HG03039 (cell line): ENCODE measurements around the gene FUT2.

Experiments
- ATAC-seq: cut with Tn5 transposase; IDR thresholded peaks from one replicate; pipeline ENCODE4 v1.9.1; 2021; ENCODE audit warnings: mild to moderate bottlenecking, moderate library complexity; ENCODE audit not compliant: unreplicated experiment

Gene FUT2

DNA sequence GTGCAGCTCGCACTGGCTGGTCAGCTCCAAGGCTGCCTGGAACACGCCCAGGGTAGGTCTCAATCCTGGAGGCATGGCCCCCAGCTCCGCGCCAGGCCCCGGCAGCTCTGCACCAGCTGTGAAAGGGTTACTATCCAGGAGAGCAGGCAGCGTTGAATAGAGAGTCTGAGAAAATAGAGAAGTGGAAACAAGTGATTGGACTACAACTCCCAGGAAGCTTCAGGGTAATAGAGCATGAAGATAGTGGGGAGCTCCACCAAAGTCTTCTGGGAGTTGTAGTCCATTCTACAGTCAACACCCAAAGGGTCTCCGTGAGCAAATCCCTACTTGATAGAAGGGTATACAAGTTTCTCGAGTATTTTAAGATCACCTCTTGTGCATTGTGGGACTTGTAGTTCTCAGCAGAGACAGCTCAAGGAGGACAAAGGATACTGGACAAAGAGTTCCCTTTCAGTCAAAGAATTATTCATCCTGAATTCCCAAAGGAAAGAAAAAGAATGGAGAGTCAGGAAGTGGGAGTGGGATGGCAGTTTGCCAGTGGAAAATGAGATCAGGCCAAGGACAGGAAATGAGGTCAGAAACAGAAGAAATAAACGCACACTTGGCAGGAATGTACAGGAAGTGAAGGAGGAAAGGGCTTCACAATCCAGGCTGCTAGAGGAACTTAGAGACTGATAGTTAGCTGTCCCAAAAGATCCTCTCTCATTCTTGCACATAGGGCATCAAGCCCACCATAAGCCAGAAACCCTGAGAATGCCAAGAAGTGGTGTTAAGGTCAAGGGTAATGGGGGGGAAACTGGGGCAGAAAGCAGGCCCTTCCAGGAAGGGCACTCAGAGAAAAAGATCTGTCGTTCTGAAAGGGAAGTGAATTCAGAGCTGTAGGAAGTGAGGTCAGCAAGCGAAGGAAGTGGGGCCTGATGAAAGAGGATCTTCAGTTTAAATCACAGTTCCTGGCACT lies 29.3 kb downstream of the FUT2 start:
- ATAC-seq: no peak

DNA sequence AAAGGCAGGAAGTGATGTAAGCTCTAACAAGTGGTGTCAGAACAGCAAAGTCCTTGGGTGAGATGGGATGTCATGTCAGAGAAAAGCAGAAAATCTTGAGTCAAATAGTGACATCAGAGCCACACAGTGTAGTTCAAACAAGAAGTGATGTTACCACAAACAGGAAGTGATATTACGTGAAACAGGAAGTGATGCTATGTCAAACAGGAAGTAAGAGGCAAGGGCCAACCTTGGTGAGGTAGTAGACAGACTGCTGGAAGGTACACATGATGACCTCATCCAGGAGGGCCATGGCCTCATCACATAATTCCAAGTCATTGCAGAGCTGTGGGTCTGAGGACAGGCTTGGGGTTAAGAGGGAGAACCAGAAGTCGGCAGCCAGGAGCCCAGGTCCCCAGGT lies 30.8 kb downstream of the FUT2 start:
- ATAC-seq: no peak

DNA sequence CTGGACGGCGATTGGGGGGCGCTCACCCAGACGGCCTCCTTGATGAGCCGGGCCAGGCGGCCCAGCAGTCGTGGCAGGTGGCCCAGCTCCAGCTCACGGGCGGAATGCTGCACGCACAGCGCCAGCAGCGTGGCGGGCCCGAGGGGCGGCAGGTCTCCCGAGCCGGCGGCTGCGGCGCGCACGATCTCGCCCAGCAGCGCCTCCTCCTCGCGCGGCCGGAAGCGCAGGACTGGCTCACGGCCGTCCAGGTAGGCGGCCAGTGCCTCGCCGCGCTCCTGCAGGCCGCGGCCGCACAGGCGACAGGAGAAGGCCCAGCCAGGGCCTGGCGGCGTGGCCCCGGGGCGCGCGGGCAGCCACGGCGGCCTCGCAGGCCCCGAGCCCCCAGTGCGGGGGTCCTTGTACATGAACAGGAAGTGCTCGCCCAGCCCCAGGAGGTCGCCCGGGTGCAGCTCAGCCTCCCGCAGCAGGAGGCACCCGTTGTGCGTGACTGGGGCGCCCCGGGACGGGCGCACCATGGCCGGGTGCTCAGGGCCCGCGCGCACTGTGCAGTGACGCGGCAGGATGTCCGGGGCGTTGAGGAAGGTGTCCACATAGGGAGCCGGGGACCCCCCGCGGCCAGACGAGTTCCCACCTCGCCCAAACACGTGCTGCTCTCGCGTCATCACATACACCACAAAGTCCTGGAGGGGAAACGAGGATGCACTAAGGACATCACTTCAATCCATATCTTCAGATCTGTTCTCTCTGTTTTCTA lies 33.3 kb downstream of the FUT2 start:
- no peak for ATAC-seq

DNA sequence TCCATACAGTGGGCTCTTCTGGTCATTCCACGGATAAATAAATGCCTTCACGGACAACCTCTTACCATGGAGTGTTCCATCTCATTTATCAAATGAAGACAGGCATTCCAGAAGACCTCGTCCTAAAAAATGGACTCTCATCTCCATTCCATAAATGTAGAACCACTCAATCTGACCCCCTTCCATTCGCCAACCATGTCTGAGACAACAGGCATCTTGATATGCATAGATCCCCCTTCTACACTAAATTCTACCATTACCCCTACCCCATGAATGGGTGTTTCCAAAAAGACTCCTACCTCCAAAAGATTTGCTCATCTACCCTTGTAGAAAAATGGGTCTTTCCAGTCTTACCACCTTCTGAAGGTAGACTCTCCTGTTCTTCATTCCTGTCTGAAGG lies 35.7 kb downstream of the FUT2 start:
- no peak for ATAC-seq

DNA sequence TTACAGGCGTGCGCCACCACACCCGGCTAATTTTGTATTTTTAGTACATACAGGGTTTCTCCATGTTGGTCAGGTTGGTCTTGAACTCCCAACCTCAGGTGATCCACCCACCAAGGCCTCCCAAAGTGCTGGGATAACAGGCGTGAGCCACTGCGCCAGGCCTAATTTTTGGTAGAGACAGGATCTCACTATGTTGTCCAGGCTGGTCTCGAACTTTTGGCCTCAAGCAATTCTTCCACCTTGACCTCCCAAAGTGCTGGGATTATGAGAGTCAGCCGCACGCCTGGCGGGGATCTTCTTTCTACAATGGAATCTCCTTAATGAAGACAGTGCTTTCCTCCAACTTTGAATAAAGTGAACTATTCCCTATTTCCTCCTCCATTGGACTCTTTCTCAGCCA lies 38.9 kb downstream of the FUT2 start:
- ATAC-seq: no peak

DNA sequence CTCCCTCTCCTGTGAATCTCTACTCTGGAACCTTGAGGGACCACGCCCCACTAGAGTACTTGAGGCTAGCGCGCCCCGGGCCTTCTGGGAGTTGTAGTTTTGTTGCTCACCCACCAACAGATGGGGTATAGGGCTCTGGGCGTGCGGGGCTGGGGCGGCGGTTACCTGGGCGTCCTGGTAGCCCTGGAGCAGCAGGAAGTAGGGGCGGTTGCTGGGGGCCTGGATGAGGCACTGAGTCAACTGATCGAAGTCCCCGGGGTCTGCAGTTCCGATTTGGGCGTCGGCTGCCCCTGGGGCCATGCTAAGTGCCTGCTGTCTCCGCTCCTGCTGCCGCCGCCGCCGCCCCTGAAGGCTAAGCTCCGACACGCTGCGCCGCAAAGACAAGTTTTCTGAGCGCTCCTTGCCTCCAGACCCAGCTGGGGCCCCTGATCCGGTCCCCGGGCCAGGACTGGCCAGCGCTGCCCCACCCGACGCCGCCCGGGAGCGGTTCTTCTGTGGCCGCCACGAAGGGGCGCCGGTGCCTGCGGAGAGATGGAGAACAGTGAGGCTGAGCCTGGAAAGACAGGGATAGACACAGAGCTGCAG lies 39.4 kb downstream of the FUT2 start:
- no peak for ATAC-seq

DNA sequence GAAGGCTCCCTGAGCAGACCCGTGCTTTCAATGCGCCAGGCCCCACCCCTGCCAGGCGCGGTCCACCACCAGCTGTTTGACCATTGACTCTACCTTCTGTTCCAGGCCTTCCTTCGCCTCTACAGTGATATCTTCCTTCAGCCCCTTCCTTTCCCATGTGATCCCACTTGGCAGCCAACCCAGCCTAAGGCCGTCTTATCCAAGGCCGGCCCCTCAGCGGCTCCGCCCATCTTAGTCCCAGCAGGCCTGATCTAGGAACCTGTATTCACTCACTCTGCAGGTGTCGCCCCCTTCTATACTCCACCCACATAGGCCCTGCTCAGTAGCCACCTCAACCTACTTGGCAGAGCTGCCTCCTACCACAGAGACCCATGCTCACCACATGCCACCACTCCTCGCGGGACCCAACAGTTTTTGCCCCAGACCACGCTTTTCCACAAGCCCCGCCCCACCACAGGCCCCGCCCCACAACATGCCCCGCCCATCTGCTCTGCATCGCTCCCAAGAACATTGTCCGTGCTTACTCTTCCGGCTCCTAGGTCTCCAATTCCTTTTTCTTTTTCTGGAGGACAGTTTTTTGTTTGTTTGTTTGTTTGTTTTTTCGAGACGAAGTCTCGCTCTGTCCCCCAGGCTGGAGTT lies 41.7 kb downstream of the FUT2 start:
- ATAC-seq: no peak

DNA sequence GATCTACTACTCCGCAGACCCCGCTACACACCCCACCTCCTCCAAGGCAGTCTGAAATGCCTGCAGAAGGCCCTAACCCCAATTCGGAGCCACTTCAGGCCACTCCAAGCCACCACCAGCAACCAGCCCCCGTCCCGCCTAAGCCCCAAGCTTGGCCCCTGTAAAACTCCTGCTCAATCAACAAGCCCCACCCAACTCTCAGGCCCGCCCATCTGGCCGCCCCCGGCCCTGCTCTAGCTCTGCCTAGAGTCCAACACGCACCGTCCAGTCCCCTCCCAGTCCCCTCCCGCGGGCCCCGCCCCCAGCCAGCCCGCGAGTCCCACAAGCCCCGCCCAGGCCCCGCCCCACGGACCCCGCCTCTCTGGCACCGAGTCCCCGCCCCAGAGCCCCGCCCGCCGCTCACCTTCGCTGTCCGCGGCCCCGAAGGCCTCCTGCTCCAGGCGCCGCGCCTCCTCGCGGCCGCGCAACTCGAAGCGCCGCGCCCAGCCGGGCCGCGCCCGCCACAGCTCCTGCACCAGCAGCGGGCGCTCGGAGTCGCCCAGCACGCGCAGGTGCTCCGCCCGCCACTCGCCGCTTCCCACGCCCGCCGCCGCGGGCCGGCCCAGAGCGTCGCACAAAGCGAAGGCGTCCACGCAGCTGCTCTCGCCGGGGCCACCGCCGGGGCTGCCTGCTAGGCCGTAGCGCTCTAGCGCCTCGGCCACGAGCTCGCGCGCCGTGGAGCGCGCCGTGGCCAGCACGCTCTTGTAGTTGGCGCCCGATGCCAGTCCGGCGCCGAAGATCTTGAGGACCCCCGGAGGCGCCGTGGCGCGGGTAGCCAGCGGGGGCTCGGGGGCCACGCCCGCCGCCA lies 43.0 kb downstream of the FUT2 start:
- ATAC-seq: peak; percentile 55

DNA sequence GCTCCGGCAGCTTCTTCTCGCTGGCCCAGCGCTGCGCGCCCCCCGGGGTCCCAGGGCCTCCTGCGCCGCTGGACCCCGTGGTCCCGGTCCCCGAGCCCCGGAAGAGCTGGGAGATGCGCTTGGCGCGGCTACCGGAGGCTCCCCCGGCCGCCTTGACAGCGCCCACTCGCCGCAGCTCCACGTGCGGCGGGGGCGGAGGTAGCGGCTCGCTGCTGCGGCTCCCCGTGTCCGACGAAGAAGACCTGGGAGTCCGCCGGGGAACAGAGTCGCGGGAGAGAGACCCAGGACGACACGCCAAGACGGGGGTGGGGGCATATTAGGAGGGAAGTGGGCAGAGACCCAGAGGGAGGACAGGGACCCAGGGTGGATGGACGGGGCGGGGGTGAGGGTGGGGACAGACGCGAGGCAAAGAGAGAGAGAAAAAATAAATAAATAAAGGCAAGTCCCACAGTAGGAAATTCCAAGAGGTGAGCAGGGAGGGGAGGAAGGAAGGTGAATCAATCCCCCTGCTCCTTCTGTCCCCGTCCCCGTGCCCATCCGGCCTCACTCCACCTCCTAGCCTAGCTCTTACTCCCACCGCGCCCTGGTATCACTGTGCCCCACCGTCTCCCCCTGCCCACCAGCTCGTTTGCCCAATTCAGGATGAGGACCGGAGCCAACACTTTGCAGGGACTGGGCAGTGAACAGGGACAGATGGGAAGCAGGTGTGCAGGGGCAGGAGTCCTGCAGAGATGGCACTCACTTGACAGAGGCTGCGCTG lies 43.8 kb downstream of the FUT2 start:
- no peak for ATAC-seq

DNA sequence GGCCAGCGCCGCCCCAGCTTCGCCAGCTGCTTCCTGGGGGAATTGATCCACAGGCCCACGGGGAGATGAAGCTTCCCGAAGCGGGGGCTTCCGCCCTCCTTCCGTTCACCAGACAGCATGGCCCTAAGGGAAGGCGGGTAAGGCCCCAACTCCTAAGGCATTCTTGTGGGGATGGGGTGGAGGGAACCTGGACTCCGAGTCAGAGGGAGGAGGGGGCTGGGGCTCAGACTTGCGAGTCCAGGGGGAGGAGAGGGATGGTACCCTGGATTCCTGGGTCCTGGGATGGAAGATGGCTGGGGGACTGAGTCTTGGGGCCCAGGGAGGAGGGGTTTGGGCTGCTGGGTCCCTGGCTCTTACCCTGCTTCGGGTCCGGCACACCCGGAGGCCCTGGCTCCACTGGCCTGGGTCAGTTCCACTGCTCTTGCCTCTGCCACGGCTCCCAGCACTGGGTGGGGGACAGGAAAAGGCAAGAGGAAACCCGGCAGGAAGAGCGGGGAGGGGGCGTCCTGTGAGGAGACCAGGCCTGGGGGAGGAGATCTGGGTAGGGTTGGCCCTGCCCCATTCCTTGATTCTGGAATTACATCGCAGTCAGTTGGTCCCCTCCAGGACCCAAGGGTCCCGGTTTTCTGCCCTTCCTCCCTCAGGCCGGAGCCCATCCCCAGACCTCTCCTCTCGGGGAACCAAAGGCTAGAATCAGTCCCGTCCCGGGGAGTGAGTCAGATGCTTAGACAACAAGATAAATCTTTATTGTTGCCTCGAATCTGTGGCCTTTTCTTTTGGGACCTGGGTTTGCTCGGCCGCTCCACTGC lies 44.6 kb downstream of the FUT2 start, which contains the start of gene RASIP1:
Gene RASIP1 (minus strand): TSS at position 447 of the 809 bp plus-strand sequence. CDS start 328 bp downstream, at position 119.
- no peak for ATAC-seq

DNA sequence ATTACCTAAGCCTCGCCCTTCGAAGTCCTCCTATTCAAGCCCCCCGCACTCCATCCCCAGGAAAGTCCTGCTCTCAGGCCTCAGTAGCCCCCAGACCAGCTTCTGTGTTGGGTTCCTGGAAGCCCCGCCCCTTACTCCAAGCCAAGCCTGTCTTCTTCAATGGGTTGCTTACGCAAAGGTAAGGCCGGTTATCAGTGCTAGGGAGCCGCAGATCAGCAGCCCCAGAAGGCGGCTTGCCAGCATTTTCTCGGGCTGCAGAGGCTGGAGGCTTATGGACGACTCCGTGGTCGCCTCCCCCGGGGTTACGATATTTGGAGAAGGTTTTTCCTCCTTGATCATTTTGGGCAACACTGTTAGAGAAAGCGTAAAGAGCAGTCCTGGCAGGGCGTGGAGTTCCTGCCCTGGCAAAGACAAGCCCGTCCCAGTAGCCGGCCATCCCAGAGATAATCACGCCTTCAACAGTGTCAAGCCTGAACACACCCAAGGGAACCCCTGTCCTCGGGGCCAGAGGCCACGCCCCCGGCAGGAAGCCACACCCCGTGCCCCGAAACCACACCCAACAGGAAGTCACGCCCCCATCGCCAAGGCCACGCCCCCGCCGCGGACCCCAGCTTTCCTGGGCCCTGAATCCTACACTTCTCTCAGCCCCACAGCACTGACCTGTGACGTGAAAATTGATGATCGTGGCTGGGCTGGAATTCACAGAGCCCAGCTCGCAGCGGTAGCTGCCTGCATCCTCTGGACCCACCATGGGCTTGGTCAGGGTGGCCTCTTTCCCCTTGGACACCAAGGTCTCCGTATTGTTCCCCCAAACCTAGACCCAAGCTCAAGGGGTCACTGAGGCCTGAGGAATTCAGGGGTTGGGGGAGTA lies 45.6 kb downstream of the FUT2 start:
- no peak for ATAC-seq

DNA sequence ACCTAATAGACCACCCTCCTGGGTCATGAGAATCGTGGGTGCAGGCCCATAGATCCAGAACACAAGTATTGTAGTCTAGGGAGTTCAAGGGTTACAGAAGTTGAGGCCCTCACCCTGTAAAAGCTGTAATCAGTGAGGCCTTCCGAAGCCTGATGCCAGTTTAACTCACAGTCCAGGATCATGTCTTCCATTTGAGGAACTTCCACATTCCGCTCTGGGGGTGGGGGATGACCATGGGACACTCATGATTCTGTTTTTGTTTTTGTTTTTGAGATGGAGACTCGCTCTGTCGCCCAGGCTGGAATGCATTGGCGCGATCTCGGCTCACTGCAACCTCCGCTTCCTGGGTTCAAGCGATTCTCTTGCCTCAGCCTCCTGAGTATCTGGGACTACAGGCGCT lies 46.3 kb downstream of the FUT2 start:
- no peak for ATAC-seq

DNA sequence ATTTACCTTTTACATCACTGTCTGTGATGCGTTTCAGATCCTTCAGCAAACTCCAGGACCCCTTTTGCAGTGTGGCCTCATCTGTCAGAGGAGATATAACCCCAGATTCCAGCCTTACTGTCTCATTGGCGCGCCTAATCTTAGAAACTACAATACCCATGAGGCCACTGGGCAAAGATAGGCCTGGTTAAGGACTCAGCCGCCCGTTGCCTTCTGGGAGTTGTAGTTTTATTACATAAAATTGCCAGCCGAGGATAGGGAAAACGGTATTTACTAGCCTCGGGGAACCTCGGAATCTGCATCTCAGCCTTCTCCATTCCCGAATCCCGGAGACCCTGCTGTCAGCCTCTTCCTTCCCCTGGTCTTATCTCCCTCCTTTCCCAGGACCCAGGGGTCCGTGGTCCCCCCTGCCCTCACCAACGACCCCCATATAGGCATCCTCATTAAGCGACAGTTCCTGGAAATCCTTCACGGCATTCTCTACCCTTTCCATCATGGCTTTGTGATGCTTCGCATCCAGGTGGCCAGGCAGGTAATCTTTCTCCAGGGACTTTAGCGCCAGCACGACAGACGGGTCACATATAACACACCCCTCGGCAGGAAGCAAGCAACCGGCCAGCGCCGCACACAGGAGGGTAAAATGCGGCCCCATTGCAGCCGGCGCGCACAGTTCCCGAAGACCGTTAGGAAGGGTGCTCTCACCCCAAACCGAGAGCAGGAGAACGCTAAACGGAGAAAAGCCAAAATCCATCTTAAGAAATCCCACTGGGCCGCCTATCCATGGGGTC lies 49.6 kb downstream of the FUT2 start:
- no peak for ATAC-seq

DNA sequence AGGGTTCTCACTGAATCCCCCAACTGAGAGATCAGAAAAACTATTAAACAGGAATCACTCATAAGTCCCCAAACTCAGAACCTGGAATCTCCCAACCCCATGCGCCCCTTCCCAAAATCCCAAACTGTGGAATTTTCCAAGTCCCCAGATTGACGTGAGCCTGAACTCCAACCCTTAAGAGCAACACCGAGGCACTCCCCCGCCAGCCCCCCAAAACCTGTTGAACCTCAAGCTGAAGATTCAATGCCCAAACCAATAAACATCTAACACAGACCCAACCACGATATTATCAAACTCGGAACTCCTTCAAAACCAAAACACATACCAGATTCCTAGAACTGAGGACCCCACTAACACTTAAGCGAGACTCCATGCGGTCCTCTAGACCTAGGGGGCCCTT lies 50.3 kb downstream of the FUT2 start:
- ATAC-seq: no peak

DNA sequence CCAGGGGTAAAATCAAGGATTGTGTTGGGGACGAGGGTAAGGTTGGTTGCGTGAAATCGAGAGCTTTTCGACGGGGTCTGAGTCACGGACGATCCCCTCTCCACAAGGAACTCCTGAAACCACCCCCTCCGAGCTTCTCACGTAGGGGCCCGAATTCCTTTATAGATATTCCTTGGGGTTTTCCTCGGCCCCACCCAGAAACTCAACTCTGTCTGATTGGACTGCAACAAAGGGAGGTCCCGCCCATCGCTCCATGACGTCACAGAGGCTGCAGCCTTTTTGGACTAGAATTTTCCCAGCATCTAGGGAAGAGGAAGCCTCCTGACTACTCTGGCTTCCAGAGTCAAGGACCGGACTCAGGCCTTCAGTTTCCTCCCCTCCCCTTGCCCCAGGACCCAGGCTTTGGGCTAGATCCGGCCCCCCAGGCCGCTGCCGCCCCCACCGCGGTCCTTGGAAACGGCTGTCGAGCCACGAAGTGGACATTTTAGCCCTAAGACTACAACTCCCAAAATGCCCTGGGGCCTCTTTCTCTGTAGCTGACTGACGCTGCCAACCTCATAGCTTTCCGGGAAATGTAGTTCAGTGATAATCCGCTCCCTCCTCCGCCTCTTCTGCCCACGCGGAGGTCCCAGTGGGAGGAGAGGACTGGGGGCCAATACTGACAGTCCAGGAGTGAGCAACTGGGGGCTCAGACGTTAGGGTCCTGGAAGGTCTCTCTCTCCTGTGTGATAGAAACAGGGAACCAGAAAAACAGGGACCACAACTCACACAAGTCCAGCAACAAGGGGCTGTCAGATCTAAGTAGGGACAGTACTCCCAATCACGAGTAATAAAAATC lies 51.2 kb downstream of the FUT2 start, which contains the start of gene IZUMO1:
Gene IZUMO1 (minus strand): TSS at position 172 of the 838 bp plus-strand sequence. CDS start 1,050 bp downstream, outside the sequence.
- ATAC-seq: no peak
